ENCODE measurements around the gene MRPS34.
A peak's percentile ranks its signal among the peaks of the same experiment; 100 is the strongest.
"Not testable (repeated sequence)": the region's sequence is repeated elsewhere in the genome, so short reads cannot be mapped to it uniquely, and the experiment has no call there.

MRPS34 gene

DNA sequence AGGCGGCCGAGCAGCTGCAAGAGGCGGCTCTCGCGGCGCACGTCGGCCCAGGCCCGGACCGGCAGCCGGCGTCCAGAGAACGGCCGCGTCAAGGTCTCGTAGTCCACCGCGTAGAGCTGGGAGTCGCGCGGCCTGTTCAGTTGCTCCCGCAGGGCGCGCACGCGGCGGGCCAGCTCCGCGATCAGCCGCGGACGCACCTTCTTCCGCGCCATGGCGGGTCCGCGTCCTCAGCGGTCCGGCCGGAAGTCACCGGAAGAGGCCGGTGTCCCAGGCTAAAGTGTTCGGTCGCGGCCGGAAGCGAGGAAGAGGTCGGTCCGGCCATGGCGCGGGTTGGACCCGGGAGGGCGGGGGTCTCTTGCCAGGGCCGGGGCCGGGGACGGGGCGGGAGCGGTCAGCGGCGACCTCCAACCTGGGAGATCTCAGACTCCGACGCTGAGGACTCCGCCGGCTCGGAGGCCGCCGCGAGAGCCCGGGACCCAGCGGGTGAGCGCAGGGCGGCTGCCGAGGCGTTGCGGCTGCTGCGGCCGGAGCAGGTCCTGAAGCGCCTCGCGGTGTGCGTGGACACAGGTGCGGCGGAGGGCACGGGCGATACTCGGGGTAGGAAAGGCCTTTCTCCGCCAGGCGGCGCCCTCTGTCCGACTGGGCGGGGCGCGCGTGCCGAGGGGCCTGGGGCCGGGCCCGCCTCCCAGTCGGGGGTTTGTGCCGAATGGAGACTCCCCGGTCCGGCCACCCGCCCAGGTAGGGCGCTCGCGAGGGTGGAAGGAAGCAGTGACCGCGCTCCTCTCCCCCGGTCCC is at the start of gene MRPS34:
TSS of gene MRPS34 (minus strand) at position 227 of the 795 bp plus-strand sequence. CDS start at position 212, 15 bp downstream.
- peak; percentile 71 for DNase-seq (ENCODE audit: low read depth)

DNA sequence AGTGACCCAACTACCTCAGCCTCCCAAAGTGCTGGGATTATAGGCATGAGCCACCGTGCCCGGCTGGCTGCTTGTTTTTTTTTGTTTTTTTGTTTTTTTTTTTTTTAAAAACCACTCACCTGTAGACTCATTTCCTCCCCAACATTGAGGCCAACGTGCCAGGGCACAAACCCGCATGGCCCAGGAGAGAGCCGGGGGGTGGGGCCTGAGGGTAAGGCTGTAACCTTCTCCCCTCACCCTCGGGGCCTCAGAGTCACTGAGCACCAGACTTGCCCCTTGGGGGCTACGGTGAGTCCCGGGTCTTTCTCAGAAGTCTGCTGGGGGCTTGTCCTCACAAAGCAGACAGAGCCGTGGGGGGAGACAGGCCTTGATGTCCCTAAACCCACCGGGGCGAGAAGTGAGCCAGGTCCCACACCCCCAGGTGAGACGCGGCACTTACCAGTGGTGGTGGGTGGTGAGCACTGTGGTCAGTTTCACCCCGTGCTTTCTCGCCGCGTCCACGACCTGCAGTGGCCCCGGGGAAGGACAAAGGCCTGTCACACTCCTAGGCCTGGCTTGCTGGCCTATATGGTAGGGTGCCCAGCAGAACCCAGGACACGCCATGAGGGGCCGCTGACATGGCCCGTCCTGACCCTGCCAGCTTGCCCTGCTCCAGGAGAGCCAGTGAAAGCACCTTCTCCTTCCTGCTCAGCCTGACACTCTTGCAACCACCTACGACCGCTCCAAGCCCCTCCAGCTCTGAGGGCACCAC is 49.1 kb upstream of the MRPS34 start:
- no peak for DNase-seq (ENCODE audit: low read depth)

DNA sequence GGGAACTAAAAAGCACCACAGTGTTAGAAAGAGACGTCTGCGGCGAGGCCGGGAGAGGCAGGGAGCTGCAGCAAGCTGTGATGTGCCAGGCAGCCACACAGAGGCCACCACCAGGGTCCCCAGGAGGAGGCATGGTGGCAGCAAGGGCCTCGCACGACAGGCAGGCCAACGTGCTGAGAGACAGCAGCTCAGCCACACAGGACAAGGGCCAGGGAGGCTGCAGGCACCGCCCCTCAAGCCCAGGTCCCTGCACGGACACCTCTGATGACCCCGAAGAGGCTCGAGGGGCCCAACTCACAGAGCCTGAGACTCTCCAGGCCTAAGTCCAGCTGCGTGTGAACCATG is 48.0 kb upstream of the MRPS34 start:
- no peak for DNase-seq (ENCODE audit: low read depth)

DNA sequence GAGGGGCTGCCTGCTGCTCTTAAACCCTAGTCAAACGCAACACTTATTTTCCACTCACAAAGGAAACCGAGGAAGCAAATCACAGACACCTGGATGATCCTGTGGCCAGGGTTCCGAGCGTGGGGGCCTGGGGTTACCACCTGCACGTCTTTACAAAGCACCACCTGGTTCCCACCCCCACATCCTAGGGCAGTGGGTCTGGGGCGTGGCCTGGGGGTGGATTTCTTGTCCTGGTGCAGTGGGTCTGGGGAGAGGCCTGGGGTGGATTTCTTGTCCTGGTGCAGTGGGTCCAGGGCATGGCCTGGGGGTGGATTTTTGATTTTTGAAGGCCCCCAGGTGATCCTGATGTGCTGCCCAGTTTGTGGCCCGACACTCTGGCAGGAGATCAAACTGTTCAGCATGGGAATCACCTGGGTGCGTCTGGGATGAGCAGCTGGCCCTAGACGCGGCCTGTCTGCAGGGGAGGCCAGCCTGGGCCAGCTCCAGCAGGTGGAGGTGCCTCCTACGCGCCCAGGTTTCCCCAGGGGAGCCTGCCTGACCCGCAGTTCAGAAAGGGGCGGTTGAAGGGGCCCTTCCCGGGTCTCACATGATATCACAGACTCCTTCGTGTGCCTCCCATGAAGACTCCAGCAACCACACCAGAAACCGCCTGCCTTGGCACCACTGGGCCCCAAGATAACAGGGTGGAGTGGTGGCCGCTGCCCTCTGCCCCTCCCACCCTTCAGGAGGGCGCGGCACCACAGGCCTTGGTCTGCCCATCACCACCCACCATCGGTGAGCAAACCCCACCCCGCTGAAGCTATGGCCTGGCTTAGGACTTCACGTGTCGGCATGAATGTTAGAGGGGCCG is 47.4 kb upstream of the MRPS34 start:
- DNase-seq (ENCODE audit: low read depth) = no peak

DNA sequence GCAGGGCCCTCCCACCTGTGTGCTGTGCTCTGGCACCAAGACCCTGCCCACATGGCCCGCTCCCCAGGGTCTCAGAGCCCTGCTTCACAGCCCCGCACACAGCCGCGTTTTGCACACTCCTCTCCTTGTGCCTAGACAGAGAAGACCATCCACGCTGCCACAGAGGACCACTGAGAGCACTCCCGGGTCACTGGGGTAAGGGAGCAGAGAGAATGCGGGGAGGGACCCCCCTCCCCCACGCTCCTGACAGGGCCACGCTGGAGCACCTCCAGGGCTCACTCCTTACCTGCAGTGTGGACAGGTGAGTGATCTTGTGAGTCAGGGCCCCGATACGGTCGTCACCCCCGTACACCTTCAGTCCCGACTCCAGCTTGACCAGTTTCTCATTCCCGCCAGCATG is 46.7 kb upstream of the MRPS34 start:
- DNase-seq (ENCODE audit: low read depth) = no peak

DNA sequence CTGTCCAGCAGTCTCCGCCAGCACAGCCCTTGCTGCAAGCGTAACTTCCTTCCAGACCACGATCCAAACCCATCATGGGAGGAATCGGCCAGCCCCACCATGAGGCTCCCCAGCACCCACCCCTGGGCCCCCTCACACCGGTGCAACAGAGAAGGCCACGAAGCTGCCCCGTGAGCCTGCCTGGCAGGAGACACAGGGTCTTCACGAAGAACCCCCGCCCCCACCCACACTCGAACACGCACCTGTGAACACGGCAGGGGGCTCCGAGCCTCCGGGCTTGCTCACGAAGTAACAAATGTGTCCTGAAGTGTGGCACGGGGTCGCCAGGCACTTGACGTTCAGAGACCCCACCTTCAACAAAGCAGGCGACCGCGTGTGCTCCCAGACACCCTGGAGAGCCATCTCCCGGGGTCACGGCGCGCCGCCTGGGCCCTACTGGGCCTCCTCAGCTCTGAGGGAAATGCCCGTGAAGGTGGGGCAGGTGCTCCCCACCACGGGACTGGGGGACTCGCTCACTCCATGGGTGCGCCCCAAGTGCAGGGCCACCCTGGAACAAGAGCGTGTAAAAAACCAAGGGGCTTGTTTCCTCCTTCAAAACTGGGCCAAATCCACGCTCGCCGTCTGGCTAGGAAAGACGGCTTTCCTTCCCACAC is 46.1 kb upstream of the MRPS34 start:
- DNase-seq (ENCODE audit: low read depth) = no peak

DNA sequence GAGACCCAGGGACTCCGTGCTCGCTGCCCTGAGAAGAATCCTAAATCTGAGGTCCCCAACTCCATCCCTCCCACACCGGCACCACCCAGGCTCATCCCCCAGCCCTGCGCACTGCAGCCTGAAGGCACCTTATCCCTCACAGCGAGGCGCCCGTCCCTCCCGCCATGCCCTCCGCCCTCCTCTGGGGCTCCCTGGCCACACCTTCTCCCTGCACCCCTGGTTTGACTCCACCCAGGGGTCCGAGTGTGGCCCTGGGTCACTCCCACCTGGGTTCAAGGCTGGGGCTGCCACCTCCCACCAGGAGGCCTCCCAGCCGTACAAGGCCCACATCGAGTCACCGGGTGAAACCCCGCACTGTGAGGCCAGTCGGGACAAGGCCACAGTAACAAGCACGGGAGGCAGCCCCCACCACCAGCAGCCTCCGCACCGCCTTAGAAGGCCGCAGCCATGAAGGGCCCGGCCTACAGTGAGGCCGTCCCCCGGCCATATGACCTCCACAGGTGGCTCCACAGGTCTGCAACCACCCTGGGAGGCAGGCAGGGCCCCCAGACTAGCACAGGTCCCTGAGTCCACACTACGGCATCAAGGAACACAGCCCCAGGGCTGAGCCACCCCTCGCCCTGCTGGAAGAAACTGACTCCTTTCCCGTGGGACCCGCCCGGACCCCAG is 45.4 kb upstream of the MRPS34 start:
- DNase-seq (ENCODE audit: low read depth) = no peak

DNA sequence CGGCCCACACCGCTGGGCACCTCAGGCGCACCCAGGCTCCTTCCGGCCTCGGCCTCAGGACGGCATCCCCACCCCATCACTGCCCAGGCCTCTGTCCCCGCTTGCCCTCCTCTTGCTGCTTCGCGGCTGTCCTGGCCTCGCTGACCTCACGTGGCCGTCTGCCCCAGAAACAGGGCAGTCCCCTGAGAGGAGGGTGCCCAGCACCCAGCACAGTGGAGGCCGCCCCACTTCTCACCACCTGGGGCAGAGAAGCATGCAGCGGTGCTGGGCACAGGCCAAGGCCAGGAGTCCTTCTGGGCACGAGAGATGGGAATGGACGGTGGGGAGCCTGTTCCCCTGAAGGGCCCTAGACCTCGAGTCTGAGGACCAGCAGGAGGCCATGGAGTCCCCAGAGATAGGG is 44.8 kb upstream of the MRPS34 start:
- DNase-seq (ENCODE audit: low read depth) = no peak

DNA sequence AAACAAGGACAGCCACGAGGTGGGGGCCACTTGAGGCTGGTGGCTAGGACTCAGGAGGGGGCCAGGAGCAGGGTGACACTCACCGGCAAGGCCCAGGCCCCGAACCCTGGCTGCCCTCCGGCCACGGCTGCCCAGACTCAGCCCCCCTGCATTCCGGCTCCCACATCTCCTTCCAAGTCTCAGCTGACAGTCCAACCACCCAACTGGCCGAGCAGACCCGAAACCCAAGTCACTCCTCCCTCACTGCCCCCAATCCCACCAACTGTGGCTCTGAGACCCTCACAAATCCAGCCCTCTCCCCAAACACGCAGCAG is 44.3 kb upstream of the MRPS34 start:
- no peak for DNase-seq (ENCODE audit: low read depth)

DNA sequence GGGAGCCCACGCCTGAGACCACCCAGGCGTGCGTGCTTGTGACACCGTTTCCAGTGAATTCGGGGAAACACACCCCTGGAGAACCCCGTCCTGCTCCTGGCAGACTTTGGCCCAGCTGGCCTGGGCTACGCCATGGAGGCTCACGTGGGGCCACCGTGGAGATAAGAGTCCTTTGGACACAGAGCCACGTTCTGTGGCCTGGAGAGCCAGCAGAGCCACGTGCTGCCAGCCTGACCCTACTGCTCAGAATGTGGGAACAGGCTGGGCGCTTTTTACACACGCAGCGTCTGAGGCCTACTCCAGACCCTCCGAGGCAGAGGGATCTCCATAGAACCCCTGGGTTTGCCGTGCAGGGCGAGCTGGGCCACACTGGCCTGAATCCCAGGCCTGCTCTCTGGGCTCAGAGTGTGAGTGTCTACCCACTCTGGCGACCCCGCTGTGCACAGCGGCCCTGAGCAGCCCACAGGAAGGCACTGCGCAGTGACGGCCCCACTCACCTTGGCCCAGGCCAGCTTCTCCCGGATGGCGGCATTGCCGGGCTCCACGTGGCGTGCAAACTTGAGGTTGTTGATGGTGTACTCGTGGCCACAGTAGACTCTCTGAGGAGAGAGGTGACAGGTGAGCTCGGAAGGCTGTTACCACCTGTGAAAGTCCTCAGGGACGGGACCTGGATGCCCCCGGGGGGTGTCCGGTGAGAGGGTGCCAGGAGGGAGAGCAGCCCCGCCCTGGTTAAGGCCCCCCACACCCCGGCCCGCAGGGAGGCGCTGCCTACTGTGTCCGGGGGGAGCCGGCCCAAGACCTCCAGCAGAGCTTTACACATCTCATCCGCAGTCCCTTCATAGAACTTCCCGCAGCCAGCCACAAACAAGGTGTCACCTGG is 43.7 kb upstream of the MRPS34 start:
- DNase-seq (ENCODE audit: low read depth) = no peak

DNA sequence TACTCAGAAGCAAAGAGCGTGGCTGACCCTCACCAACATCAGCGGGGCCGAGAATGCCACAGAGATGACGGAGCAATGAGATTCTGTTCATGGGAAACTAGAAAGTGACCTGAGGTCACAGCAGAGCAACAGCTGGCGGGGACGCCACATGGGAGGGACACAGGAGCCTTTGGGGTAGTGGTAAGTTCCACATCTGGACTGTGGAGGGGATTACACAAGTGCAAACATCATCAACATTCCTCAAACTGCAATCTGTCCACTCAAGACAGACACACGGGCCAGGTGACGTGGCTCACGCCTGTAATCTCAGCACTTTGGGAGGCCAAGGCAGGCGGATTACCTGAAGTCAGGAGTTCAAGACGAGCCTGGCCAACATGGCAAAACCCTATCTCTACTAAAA is 42.5 kb upstream of the MRPS34 start:
- no peak for DNase-seq (ENCODE audit: low read depth)

DNA sequence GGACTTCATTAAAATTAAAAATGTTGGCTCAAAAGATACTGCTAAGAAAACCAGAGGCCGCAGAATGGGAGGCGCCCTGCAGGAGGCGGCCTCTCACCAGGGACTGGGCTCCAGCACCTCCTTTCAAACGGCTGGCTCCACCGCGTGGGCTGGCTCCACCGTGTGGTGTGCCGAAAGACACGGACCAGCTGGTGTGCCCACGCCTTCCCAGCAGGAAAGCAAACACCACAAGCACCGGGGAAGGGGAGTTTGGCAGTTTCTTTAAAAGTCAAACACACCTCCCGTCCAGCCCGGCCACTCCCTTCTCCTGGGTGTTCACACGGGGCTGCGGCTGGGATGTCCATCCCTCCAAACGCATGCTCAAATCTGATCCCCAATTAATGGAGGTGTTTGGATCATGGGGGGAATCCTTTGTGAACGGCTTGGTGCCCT is 39.8 kb upstream of the MRPS34 start:
- peak; percentile 45 for DNase-seq (ENCODE audit: low read depth)

DNA sequence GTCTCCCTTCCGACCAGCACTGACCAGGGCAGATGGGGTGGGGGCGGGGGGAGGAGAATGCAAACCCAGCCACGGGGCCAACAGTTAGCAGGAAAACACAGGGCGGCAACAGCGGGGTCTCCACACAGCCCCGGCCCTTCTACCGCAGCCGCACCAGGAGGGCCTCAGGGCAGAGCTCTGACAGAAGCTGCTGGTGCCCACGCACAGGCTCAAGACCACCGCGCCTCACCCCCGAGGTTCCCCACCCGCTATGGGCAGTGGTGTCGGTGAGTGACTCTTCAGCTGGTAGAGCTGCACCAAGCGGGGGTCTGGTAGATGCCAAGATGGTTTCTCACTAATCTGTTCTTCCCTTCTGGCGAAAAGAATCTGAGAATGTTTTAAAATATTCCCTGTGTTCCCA is 37.6 kb upstream of the MRPS34 start:
- DNase-seq (ENCODE audit: low read depth) = no peak

DNA sequence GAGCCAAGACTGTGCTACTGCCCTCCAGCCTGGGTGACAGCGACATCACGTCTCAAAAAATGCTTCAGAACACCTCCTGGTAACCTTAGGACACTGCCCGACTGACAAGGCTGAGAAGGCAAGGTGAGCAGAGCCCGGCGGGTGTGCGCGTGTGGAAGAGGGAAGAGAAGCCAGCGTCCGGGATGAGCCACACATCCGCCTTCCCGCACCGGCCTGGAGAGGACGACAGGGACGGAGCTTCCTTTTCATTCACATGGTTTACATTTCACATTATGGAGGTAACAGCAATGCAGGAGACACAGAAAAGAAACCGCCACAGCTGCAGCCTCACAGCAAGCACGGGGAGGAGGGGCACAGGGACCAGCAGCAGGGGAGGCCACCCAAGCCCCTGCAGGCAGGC is 37.2 kb upstream of the MRPS34 start:
- no peak for DNase-seq (ENCODE audit: low read depth)

DNA sequence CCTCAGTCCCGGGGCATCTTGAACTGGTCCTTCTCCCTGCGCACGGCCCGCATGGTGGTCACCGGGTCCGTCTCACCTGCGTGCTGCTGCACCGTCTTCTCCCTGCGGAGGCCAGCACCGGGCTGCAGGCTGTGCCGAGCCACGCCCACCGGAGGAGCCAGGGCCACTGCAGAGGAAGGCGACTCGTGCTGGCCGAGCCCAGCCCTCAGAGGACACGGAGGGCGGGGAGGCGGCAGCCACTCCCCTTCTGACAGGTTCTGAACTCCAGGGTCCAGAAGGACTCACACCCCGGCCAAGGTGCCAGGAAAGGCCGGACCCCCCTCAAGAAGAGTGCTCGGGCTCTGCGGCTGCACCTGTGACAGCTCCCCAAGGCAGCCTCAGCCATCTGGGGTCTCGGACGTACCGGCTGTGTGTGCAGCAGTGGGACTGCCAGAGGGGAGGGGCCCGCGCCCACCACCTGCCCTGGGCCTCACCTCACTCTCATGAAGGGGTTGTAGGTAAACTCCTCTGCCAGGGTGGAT is 36.4 kb upstream of the MRPS34 start:
- DNase-seq (ENCODE audit: low read depth) = no peak

DNA sequence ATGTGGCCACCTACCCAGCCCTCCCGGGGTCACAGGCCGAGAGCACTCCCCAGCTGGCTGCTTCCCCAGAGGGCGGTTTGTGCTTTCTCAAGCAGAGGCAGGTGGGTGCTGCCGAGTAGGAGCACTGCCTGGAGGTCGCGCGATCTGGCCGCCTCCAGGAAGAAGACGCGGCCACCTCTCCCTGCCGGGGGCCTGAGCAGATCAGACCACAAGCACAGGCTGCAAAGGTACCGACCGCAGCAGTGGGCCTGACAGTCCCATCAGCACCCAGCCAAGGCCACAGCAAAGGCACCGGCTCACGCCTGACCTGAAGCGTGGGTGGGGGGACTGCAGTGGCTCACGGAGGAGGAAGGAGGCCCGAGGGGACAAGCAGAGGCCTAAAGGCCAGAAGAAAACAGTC is 35.8 kb upstream of the MRPS34 start:
- no peak for DNase-seq (ENCODE audit: low read depth)

DNA sequence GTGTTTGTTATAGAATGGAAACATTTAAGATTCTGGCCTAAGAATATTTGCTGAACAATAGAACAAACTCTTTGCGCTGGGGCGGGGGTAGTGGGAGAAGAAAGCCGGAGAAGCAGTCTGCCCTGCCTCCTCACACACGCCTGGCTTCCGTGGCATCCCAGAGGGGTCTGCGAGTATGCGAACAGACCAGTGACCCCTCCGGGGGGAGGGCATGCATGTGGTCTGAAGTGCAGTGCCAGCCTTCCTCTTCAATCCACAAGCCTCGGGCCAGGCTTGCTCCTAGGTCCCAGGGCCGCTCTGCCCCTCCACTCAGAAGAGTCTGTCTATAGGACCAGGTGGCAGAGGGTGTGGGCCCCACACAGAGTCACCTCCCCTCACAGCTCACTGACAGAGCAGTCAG is 34.7 kb upstream of the MRPS34 start:
- no peak for DNase-seq (ENCODE audit: low read depth)

DNA sequence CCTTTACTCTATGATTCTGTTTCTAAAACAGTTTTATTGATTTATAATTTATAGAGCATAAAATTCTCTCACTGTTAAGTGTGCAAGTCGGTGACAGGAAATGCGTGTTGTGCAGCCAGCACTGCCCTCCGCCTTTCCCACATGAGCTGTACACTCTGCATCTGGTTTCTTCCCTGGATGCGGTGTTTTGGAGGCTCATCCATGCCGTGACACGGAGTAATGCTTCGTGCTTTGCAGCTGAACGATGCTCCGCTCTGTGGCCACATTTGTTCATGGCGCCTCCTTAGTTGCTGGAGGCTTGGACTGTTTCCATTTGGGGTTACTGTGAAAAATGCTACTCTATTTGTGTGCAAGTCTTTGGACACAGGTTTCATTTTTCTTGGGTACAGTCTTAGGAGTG is 27.8 kb upstream of the MRPS34 start:
- no peak for DNase-seq (ENCODE audit: low read depth)

DNA sequence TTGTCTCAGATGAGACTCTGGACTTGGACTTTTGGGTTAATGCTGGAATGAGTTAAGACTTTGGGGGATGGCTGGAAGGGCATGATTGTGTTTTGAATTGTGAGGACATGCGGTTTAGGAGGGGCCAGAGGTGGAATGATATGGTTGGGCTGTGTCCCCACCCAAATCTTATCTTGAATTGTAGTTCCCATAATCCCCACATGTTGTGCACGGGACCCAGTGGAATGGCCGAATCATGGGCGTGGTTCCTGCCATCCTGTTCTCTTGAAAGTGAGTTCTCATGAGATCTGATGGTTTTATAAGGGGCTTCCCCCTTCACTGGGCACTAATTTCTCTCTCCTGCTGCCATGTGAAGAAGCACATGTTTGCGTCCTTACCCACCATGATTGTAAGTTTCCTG is 26.3 kb upstream of the MRPS34 start:
- not testable (repeated sequence) for DNase-seq (ENCODE audit: low read depth)

DNA sequence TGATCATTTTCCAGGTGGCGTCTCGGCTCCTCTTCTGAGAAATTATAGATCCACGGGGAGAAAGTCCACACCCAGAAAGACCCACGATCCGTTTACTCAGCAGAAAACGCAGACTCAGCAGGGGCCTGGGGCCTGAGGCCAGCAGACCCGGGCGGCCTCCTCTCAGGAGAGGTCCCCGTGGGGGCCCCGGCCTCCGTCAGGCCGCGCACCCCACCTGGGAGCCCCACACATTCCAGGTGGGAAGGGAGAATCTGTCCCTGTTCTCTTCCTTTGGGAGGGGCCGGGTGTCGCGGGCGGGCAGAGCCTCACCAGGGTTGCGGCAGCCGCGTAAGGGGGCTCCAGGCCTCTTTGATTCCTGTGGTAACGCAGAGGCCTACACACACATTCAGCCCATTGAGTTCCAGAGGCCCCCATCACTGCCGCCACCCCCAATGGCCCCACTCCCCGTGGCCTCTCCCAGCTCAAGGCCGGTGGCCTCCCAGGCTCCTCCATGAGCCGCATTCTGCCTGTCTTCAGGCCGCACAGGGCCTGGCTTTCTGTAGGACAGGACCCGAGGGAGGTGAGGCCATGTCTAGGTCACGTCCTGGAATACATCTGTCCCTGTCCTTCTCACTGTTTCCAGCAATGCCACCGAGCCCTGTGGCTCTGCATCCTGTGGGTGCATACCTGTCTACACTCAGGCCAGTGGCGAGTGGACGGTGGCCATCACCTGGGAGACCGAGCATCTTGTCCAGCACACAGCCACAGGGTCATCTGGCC is 22.2 kb upstream of the MRPS34 start:
- no peak for DNase-seq (ENCODE audit: low read depth)
